ENCODE results near the gene EXOC3.

Gene EXOC3

GRCh38 chr5:457195-457961, 14.4 kb downstream of the EXOC3 start:
- DNase-seq (ENCODE audit: low read depth), result no peak

GRCh38 chr5:458547-459353, 15.8 kb downstream of the EXOC3 start:
- DNase-seq (ENCODE audit: low read depth), result peak; percentile 30

DNA sequence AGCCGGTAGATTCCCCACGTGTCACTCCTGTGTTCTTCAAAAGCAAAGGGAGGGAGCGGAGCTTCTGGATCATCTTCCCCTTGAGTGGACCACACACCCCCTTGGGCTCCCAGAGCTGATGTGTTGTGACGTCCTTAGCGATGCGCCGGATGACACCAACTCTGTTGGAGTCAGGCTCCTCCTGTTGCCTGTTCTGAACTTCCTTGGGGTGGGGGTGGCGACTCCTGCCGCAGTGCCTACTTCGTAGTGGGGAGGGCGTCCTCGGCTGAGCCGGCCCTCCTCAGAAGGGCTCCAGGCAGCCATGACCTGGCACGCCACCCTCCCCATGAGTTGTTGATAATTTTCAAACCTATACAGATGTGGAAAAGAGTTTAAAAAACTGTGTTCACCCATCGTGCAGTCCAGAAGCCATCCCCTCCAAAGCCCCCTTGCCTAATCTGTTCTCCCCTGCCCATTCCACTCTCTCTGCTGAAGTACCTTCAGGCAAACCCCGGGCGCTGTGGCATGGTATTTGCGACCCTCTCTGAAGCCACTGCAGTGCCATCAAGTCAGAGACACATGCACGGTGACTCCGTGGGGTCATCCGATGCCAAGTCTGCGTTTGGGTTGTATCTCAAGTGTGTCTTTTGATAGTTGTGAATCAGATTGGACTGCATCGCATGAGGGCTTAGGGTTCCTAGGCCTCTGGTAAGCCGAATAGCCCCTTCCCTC, 16.7 kb downstream of the EXOC3 start:
- DNase-seq (ENCODE audit: low read depth), result no peak

- DNase-seq (ENCODE audit: low read depth), result no peak
These were observed 17.3 kb downstream of the EXOC3 start for GRCh38 chr5:460273-460625.

- DNase-seq (ENCODE audit: low read depth), result no peak
These were observed 19.1 kb downstream of the EXOC3 start for GRCh38 chr5:462051-462481.

DNA sequence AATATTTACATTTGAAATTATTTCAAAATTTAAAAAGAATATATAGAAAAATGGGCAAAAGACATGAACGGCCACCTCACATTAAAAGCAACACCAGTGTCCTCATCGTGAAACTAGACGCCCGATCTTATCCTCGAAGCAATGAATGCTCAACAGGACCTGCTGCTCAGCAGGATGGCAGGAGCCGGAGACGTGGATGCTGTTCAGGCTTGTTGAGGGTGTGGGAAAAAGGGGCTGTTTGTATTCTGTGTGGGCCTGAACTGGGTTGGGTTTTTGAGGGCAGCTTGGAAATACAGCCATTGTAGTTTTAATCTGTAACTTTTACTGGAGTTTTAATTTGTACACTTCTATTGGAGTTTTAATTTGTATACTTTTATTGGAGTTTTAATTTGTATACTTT, 20.3 kb downstream of the EXOC3 start:
- no peak for DNase-seq (ENCODE audit: low read depth)

DNA sequence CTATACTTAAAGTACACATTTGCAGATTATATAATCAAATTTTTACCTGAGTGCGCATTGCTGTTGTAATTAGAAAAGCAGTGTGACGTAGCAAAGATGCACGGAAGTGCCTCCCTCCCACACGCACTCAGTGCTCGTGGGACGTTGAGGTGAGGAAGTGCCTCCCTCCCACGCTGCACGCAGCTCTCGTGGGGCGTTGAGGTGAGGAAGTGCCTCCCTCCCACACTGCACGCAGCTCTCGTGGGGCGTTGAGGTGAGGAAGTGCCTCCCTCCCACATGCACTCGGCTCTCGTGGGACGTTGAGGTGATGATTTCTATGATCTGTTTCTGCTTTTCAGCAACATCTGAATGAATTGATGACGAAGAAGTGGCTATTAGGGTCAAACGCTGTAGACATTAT, 21.0 kb downstream of the EXOC3 start:
- no peak for DNase-seq (ENCODE audit: low read depth)

GRCh38 chr5:464446-464842, 21.5 kb downstream of the EXOC3 start:
- DNase-seq (ENCODE audit: low read depth), result no peak

DNA sequence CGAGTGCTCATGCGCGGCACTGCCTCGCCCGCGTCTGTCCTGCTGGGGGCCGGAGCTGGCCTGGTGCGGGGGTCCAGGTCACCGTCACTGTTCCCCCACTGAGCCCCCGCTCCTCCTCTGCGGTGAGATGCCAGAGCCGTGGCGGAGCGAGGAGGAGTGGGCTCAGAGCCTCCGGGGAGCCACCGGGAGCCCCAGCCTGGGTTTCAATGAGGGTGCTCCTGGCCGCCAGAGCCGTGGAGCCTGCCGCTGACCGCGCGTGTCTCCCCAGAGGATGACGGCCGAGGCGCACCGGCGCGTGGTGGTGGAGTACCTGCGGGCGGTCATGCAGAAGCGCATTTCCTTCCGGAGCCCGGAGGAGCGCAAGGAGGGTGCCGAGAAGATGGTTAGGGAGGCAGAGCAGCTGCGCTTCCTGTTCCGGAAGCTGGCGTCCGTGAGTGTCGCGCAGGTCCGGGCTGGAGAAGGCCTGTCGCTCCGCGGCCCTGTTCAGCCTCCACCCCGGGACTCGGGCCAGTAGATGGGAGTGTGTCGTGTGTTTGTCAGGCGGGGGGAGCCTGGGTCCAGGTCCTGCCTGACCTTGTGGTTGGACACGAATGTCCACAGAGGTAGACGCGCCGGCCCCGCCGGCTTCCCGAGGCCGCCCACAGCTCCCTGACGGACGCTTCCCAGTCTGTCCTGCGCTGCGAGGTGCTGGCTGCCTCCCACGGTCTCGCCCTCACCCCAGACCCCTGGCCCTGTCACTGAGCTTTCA, 22.0 kb downstream of the EXOC3 start:
- DNase-seq (ENCODE audit: low read depth), result no peak

DNA sequence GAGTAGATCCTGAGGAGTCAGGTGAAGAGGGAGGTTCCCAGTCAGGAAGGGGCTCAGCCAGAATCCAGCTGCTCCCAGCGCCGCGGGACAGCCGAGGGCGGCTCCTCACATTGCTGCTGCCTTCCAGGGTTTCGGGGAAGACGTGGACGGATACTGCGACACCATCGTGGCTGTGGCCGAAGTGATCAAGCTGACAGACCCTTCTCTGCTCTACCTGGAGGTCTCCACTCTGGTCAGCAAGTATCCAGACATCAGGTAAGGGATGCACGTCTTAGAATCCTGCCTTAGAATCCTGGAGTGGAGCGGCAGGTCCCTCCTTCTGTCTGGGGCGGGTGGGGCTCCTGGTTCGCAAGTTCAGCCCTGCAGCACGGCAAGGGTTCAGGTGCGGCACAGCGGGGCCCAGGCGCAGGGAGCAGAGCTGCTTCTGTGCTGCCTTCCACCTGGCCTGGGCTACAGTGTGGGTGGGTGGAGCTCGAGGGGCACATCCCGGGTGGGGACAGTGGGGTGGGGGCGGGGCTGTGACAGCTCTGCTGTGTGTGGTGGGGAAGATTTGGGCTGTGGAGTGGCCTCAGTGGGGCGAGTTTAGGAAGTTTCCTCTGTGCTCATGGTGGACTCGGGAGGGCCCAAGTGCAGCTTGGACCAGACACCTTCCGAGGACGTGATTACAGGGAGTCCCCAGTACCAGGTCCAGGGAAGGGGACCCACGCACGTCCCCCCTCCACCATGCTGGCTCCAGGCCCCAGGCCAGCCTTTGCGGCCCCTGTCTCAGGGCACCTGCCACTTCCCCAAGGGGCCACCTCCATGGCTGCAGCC, 22.8 kb downstream of the EXOC3 start:
- no peak for DNase-seq (ENCODE audit: low read depth)

DNA sequence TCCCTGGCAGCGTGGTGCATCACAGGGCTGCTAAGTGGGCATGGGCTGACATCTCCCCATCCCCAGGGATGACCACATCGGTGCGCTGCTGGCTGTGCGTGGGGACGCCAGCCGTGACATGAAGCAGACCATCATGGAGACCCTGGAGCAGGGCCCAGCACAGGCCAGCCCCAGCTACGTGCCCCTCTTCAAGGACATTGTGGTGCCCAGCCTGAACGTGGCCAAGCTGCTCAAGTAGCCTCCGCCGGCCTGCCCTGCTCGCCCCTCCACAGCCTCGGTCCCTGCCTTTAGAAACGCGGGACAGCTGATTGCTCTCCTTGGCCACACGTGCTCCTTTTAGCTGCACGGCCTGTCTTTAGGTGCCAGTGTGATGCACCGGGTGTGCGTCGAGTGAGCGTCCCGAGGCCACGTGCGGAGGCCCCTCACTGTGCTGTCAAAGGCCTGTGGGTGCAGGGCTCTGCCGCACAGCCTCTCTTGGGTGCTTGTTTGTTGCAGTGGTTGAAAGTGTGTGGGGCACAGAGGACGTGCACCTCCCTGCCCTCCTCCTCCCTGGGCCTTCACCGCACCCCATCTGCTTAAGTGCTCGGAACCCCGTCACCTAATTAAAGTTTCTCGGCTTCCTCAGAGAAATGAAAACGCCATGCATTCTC, 23.8 kb downstream of the EXOC3 start:
- DNase-seq (ENCODE audit: low read depth), result no peak

- no peak for DNase-seq (ENCODE audit: low read depth)
These were observed 25.4 kb downstream of the EXOC3 start for GRCh38 chr5:468401-468800.

DNA sequence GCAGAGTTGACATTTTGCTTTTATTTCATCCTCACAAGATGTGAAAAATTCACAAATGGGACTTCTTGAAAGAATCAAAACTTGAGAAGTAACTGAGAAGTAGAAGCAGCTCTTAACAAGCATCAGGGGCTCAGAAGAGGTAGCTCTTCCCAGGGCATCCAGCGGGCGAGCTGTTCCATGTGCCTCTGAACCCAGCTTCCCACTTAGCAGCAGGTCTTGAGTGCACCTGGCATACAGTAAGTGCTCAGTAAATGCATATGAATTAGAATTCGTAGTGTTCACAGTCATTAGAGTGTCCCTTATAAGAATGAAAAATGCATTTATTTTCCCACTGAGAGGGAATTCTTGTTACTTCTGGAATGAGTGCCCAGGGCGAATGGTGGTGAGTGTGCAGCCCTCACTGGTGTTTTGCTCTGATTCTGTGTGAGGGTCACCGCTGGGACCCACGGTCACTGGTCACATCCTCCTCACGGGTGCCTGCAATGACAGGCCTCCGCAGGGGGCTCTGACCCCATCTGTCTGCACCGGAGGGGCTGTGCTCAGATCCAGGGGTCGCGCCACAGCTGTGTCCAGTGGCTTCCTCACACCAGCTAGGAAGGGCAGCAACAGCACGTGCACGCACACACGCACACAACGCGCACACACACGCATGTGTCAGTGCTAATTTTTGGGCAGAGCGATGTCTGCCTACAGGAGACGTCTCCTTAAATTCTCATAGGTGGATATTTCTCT, 26.9 kb downstream of the EXOC3 start:
- DNase-seq (ENCODE audit: low read depth), result no peak

GRCh38 chr5:470961-471749, 28.2 kb downstream of the EXOC3 start:
- DNase-seq (ENCODE audit: low read depth), result no peak

DNA sequence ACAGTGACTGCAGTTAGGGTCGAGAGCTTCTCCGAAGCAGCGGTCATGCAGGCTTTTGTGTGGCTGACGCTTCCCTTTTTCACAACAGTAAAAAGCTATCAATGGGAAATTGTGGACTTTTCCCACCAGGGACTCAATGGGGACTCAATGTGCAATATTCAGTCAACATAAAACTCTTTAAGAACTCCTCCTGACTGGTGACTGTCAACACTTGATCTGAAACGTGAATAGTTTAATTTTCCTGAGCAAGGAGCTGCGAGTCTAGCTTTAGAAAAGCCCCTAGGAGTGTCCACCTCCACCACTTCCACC, 28.7 kb downstream of the EXOC3 start:
- no peak for DNase-seq (ENCODE audit: low read depth)

DNA sequence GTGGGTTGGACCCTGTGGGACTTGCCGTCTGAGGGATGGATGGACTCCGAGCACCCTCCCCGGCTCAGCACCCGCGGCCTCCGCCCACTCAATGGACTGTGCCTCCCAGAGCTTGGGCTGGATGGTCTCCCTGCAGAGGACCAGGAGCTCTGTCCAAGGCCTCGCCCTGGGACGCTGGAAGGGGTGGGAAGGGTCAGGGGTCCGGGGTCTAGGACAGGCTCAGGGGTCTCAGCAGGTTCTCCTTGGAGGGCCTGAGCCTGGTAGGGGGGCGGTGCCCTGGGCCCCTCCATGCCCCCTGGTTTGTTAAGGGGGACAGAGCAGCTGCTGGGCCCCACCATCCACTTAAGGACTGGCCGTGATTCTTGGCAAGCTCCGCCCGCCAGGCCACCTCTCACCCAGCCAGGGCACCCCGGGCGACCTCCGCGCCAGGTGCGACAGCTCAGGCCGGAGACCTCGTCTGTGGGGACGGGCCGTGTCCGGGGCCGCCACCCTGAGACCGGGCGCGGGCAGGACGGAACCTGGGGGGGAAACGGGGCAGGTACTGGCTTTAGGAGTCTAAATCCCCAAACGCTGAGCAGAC, 29.2 kb downstream of the EXOC3 start:
- DNase-seq (ENCODE audit: low read depth), result no peak

DNA sequence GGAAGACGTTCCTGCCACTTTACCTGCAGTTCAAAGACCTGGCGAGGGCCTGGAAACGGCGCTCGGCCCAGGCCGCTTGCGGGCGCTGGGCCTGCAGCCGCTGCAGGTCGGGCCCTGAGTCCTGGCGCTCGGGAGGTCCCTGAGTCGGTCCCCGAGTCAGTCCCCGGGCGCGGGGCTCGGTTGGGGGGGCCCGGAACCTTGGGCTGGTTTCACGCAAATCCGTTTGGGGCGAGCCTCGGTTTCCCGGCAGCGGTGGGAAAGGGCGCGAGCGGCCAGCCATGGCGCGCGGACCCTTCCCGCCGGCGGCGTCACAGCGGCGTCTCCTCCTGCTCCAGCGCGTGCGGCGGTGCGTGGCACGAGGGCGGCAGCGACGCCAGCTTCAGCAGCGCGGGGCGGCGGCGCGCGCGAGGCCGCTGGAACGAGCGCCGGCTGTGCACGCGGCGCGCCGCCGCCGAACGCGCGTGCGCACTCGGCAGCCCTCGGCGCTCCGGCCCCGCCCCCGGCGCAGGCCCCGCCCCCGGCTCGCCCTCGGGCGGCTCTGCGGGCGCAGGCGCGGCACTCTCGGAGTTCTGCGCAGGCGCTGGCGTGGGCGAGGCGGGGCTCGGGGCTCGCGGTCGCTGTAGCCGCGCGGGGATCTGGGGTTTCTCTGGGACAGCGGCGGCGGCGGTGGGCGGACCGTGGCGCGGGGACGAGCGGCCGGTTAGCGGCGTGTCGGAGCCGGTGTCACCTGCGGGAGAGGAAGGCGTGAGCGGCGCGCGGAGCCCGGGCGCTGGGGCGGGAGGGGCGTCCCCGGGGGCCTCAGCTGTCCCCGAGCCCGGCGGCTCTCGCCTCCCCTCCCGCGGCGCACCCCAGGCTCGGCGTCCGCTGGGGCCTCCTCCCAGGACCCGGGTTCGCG, 29.9 kb downstream of the EXOC3 start:
- DNase-seq (ENCODE audit: low read depth), result peak; percentile 76

- DNase-seq (ENCODE audit: low read depth), result peak; percentile 25
These were observed 30.7 kb downstream of the EXOC3 start for GRCh38 chr5:473551-474192.
